Adipocyte (in vitro differentiated cells): ENCODE data around the gene SORD.
"Not testable (repeated sequence)": the region's sequence is repeated elsewhere in the genome, so short reads cannot be mapped to it uniquely, and the experiment has no call there.

Experiments used
- DNase-seq: peaks from one replicate; pipeline ENCODE4 v3.0.0-alpha.2; 2015; ENCODE audit warnings: low read depth
- H3K27me3 ChIP-seq: replicated peaks from 2 replicates; pipeline ENCODE4 v1.7.0; 2013; ENCODE audit warnings: mild to moderate bottlenecking, low read length, moderate library complexity; ENCODE audit not compliant: control insufficient read depth, insufficient read depth
- H3K36me3 ChIP-seq: 2 replicates; pipeline ENCODE4 v1.7.0; 2013; ENCODE audit warnings: low read length, mild to moderate bottlenecking, moderate library complexity; ENCODE audit not compliant: control insufficient read depth, insufficient read depth, severe bottlenecking
- H3K4me1 ChIP-seq: 2 replicates; pipeline ENCODE4 v1.7.0; 2013; ENCODE audit warnings: mild to moderate bottlenecking, low read length, moderate library complexity; ENCODE audit not compliant: control insufficient read depth, insufficient read depth
- H3K4me3 ChIP-seq: 2 replicates; pipeline ENCODE4 v1.7.0; 2013; ENCODE audit warnings: mild to moderate bottlenecking, low read length, moderate library complexity
- H3K9ac ChIP-seq: 2 replicates; pipeline ENCODE4 v1.7.0; 2013; ENCODE audit warnings: mild to moderate bottlenecking, low read length, moderate library complexity
- H3K9me3 ChIP-seq: 2 replicates; pipeline ENCODE4 v1.7.0; 2013; ENCODE audit warnings: mild to moderate bottlenecking, low read length, moderate library complexity; ENCODE audit not compliant: control insufficient read depth

Gene SORD

GRCh38 chr15:45075440-45076320 is 52.7 kb downstream of the SORD start:
- H3K27me3 ChIP-seq, H3K36me3 ChIP-seq, H3K9ac ChIP-seq, H3K9me3 ChIP-seq, H3K4me1 ChIP-seq, H3K4me3 ChIP-seq, DNase-seq: not testable (repeated sequence)

GRCh38 chr15:45077391-45077790 is 54.4 kb downstream of the SORD start:
- H3K9me3 ChIP-seq, H3K4me1 ChIP-seq, H3K27me3 ChIP-seq, H3K4me3 ChIP-seq, H3K9ac ChIP-seq, H3K36me3 ChIP-seq, DNase-seq: not testable (repeated sequence)

GRCh38 chr15:45079201-45079600 is 56.2 kb downstream of the SORD start:
- H3K4me1 ChIP-seq, H3K4me3 ChIP-seq, H3K9me3 ChIP-seq, DNase-seq, H3K27me3 ChIP-seq, H3K36me3 ChIP-seq, H3K9ac ChIP-seq: not testable (repeated sequence)

- H3K4me1 ChIP-seq, DNase-seq, H3K36me3 ChIP-seq, H3K27me3 ChIP-seq, H3K9ac ChIP-seq, H3K9me3 ChIP-seq, H3K4me3 ChIP-seq: not testable (repeated sequence)
Measured at GRCh38 chr15:45079628-45080246, 56.7 kb downstream of the SORD start.

GRCh38 chr15:45080593-45080992 is 57.6 kb downstream of the SORD start:
- not testable (repeated sequence) for H3K27me3 ChIP-seq, H3K9ac ChIP-seq, H3K9me3 ChIP-seq, DNase-seq, H3K4me3 ChIP-seq, H3K4me1 ChIP-seq, H3K36me3 ChIP-seq

- not testable (repeated sequence) for H3K4me1 ChIP-seq, DNase-seq, H3K9me3 ChIP-seq, H3K4me3 ChIP-seq, H3K27me3 ChIP-seq, H3K36me3 ChIP-seq, H3K9ac ChIP-seq
Measured at GRCh38 chr15:45082412-45082811, 59.4 kb downstream of the SORD start.

- Histone ChIP-seq H3K9ac (no peak overlapping the region), H3K4me1 (no peaks in the 10 kb centered on the region), H3K36me3 (no peaks in the 10 kb centered on the region), H3K27me3 (peaks cover 10% of the 10 kb centered on the region), H3K9me3 (no peaks in the 10 kb centered on the region), H3K4me3 (no peak overlapping the region)
- DNase-seq = no peak
Measured at GRCh38 chr15:45083223-45083622, 60.2 kb downstream of the SORD start.

GRCh38 chr15:45084163-45084562 is 61.2 kb downstream of the SORD start:
- no peak for DNase-seq
- Histone ChIP-seq H3K27me3 (peaks cover 10% of the 10 kb centered on the region), H3K36me3 (no peaks in the 10 kb centered on the region), H3K9ac (no peak overlapping the region), H3K9me3 (no peaks in the 10 kb centered on the region), H3K4me3 (no peak overlapping the region), H3K4me1 (peaks cover 5% of the 10 kb centered on the region)

GRCh38 chr15:45087513-45087912 is 64.5 kb downstream of the SORD start:
- DNase-seq = no peak
- Histone ChIP-seq H3K9me3 (peaks cover 1% of the 10 kb centered on the region), H3K4me1 (peaks cover 19% of the 10 kb centered on the region), H3K36me3 (no peaks in the 10 kb centered on the region), H3K4me3 (no peak overlapping the region), H3K9ac (no peak overlapping the region), H3K27me3 (peaks cover 10% of the 10 kb centered on the region)

- no peaks in the 10 kb centered on the region for H3K36me3 ChIP-seq
- no peak overlapping the region for H3K9ac ChIP-seq
- H3K9me3 ChIP-seq = peaks cover 3% of the 10 kb centered on the region
- no peak for DNase-seq
- H3K4me1 ChIP-seq = peaks cover 19% of the 10 kb centered on the region
- H3K4me3 ChIP-seq = no peak overlapping the region
- H3K27me3 ChIP-seq = peaks cover 18% of the 10 kb centered on the region
Measured at GRCh38 chr15:45088801-45089711, 66.1 kb downstream of the SORD start.

GRCh38 chr15:45089712-45090373 is 66.8 kb downstream of the SORD start:
- H3K36me3 ChIP-seq = no peaks in the 10 kb centered on the region
- no peak overlapping the region for H3K9ac ChIP-seq
- peaks cover 3% of the 10 kb centered on the region for H3K9me3 ChIP-seq
- peaks cover 23% of the 10 kb centered on the region for H3K27me3 ChIP-seq
- no peak for DNase-seq
- peaks cover 19% of the 10 kb centered on the region for H3K4me1 ChIP-seq
- H3K4me3 ChIP-seq = no peak overlapping the region
